ENCODE data around the gene DIS3L2.

The DIS3L2 gene

GRCh38 chr2:232200195-232200594 is 238.7 kb downstream of the DIS3L2 start:
- DNase-seq, result no peak

GRCh38 chr2:232203166-232203891 is 241.8 kb downstream of the DIS3L2 start:
- DNase-seq, result no peak

GRCh38 chr2:232203936-232204335 is 242.4 kb downstream of the DIS3L2 start:
- DNase-seq, result no peak

- DNase-seq, result no peak
These were observed 243.0 kb downstream of the DIS3L2 start for GRCh38 chr2:232204457-232204931.

- no peak for DNase-seq
These were observed 245.7 kb downstream of the DIS3L2 start for GRCh38 chr2:232207174-232207573.

GRCh38 chr2:232210306-232210705 is 248.8 kb downstream of the DIS3L2 start:
- no peak for DNase-seq

- DNase-seq, result no peak
These were observed 250.5 kb downstream of the DIS3L2 start for GRCh38 chr2:232211743-232212686.

- no peak for DNase-seq
These were observed 251.7 kb downstream of the DIS3L2 start for GRCh38 chr2:232213176-232213575.

GRCh38 chr2:232214053-232214452 is 252.5 kb downstream of the DIS3L2 start:
- DNase-seq, result no peak

- DNase-seq, result no peak
These were observed 254.5 kb downstream of the DIS3L2 start for GRCh38 chr2:232216028-232216427.

- no peak for DNase-seq
These were observed 257.4 kb downstream of the DIS3L2 start for GRCh38 chr2:232218778-232219495.

- no peak for DNase-seq
These were observed 258.0 kb downstream of the DIS3L2 start for GRCh38 chr2:232219496-232219870.

- no peak for DNase-seq
These were observed 258.4 kb downstream of the DIS3L2 start for GRCh38 chr2:232219932-232220331.

- no peak for DNase-seq
These were observed 263.9 kb downstream of the DIS3L2 start for GRCh38 chr2:232225429-232225828.

- no peak for DNase-seq
These were observed 264.4 kb downstream of the DIS3L2 start for GRCh38 chr2:232225895-232226294.

- DNase-seq, result no peak
These were observed 266.8 kb downstream of the DIS3L2 start for GRCh38 chr2:232228332-232228731.

GRCh38 chr2:232228971-232229894 is 267.7 kb downstream of the DIS3L2 start:
- no peak for DNase-seq

GRCh38 chr2:232229911-232230310 is 268.4 kb downstream of the DIS3L2 start:
- no peak for DNase-seq

- no peak for DNase-seq
These were observed 269.0 kb downstream of the DIS3L2 start for GRCh38 chr2:232230560-232230959.

- DNase-seq, result no peak
These were observed 270.0 kb downstream of the DIS3L2 start for GRCh38 chr2:232231554-232231953.

- DNase-seq, result no peak
These were observed 271.4 kb downstream of the DIS3L2 start for GRCh38 chr2:232232915-232233314.
